IPS-20b (cell line): ENCODE measurements around the gene AKT1S1.
A peak's percentile ranks its signal among the peaks of the same experiment; 100 is the strongest.

Experiments used
- H3K27ac ChIP-seq: one replicate; pipeline ENCODE4 v1.5.1; 2013; ENCODE audit warnings: low read length
- H3K27me3 ChIP-seq: 2 replicates; pipeline ENCODE4 v1.6.1; 2013; ENCODE audit warnings: mild to moderate bottlenecking, low read length, inconsistent platforms; ENCODE audit not compliant: insufficient read depth
- H3K36me3 ChIP-seq: 2 replicates; pipeline ENCODE4 v1.6.1; 2013; ENCODE audit warnings: low read depth, mild to moderate bottlenecking, inconsistent platforms, low read length, moderate library complexity; ENCODE audit not compliant: insufficient read depth
- H3K4me1 ChIP-seq: 2 replicates; pipeline ENCODE4 v1.6.1; 2013; ENCODE audit warnings: mild to moderate bottlenecking, control low read depth, inconsistent platforms, low read length, moderate library complexity; ENCODE audit not compliant: insufficient read depth
- H3K4me3 ChIP-seq: 2 replicates; pipeline ENCODE4 v1.5.1; 2013; ENCODE audit warnings: mild to moderate bottlenecking, low read length, inconsistent platforms
- H3K9ac ChIP-seq: 2 replicates; pipeline ENCODE4 v1.6.1; 2013; ENCODE audit warnings: low read depth, mild to moderate bottlenecking, inconsistent platforms, low read length, moderate library complexity
- H3K9me3 ChIP-seq: 2 replicates; pipeline ENCODE4 v1.6.1; 2013; ENCODE audit warnings: mild to moderate bottlenecking, low read depth, low read length, inconsistent platforms; ENCODE audit not compliant: insufficient read depth

The AKT1S1 gene

GRCh38 chr19:49896863-49897621 lies 19.9 kb upstream of the AKT1S1 start, which contains the start of gene IL4I1:
IL4I1 (minus strand) TSS chr19:49896887; CDS start chr19:49896160, 727 bp downstream.
- H3K4me3 ChIP-seq = no peak within 1 kb of the TSS
- no peaks in the 10 kb centered on the region for H3K9me3 ChIP-seq
- no peak within 1 kb of the TSS for H3K9ac ChIP-seq
- no peaks in the 10 kb centered on the region for H3K4me1 ChIP-seq
- peaks cover 7% of the 10 kb centered on the region for H3K27me3 ChIP-seq
- no peaks in the 10 kb centered on the region for H3K36me3 ChIP-seq
- no peak within 1 kb of the TSS for H3K27ac ChIP-seq

- Histone ChIP-seq H3K27ac (no peak overlapping the region), H3K4me3 (no peak overlapping the region), H3K4me1 (no peaks in the 10 kb centered on the region), H3K27me3 (peaks cover 17% of the 10 kb centered on the region), H3K9me3 (no peaks in the 10 kb centered on the region), H3K9ac (no peak overlapping the region), H3K36me3 (no peaks in the 10 kb centered on the region)
Observed at GRCh38 chr19:49895566-49896297, 18.6 kb upstream of the AKT1S1 start.

- no peaks in the 10 kb centered on the region for H3K36me3 ChIP-seq
- no peak overlapping the region for H3K27ac ChIP-seq
- no peak overlapping the region for H3K9ac ChIP-seq
- no peaks in the 10 kb centered on the region for H3K4me1 ChIP-seq
- H3K9me3 ChIP-seq = no peaks in the 10 kb centered on the region
- no peak overlapping the region for H3K4me3 ChIP-seq
- peaks cover 17% of the 10 kb centered on the region for H3K27me3 ChIP-seq
Observed at GRCh38 chr19:49894879-49895565, 17.9 kb upstream of the AKT1S1 start.

- H3K27me3 ChIP-seq = peaks cover 24% of the 10 kb centered on the region
- H3K9me3 ChIP-seq = no peaks in the 10 kb centered on the region; the same call in 1 of the 2 replicates
- no peak overlapping the region for H3K9ac ChIP-seq
- no peaks in the 10 kb centered on the region for H3K36me3 ChIP-seq
- H3K27ac ChIP-seq = no peak overlapping the region
- H3K4me1 ChIP-seq = no peaks in the 10 kb centered on the region
- no peak overlapping the region for H3K4me3 ChIP-seq
Observed at GRCh38 chr19:49894011-49894664, 17.0 kb upstream of the AKT1S1 start.

- H3K9ac ChIP-seq = no peak overlapping the region
- no peaks in the 10 kb centered on the region; the same call in 1 of the 2 replicates for H3K9me3 ChIP-seq
- no peak overlapping the region for H3K4me3 ChIP-seq
- no peaks in the 10 kb centered on the region for H3K36me3 ChIP-seq
- H3K4me1 ChIP-seq = no peaks in the 10 kb centered on the region
- no peak overlapping the region for H3K27ac ChIP-seq
- H3K27me3 ChIP-seq = peaks cover 30% of the 10 kb centered on the region
Observed at GRCh38 chr19:49892716-49893115, 15.6 kb upstream of the AKT1S1 start.

- Histone ChIP-seq H3K4me1 (no peaks in the 10 kb centered on the region), H3K27ac (no peak overlapping the region), H3K36me3 (0 out of 2 replicates have a peak, but pooled peaks cover 4% of the 10 kb centered on the region), H3K4me3 (no peak overlapping the region), H3K9me3 (no peaks in the 10 kb centered on the region; the same call in 1 of the 2 replicates), H3K27me3 (peaks cover 30% of the 10 kb centered on the region), H3K9ac (0 out of 2 replicates have a peak overlapping the region, but pooled peaks have one; percentile 11)
Observed at GRCh38 chr19:49891393-49891792, 14.2 kb upstream of the AKT1S1 start.

- Histone ChIP-seq H3K36me3 (0 out of 2 replicates have a peak, but pooled peaks cover 6% of the 10 kb centered on the region), H3K9ac (0 out of 2 replicates have a peak overlapping the region, but pooled peaks have one; percentile 11)
Observed at GRCh38 chr19:49890349-49891311, 13.5 kb upstream of the AKT1S1 start.

GRCh38 chr19:49889687-49890348 lies 12.7 kb upstream of the AKT1S1 start:
- H3K27me3 ChIP-seq = peaks cover 30% of the 10 kb centered on the region
- peak overlapping the region; percentile 56; the same call in 1 of the 2 replicates for H3K4me3 ChIP-seq
- no peaks in the 10 kb centered on the region; the same call in 1 of the 2 replicates for H3K9me3 ChIP-seq
- no peaks in the 10 kb centered on the region for H3K4me1 ChIP-seq
- no peak overlapping the region for H3K27ac ChIP-seq
- H3K36me3 ChIP-seq = peaks cover 13% of the 10 kb centered on the region
- no peak overlapping the region for H3K9ac ChIP-seq

More at GRCh38 chr19:49890349-49891311, 13.5 kb upstream of the AKT1S1 start:
- Histone ChIP-seq H3K27me3 (peaks cover 30% of the 10 kb centered on the region), H3K27ac (no peak overlapping the region), H3K4me3 (peak overlapping the region; percentile 56; the same call in 1 of the 2 replicates), H3K4me1 (no peaks in the 10 kb centered on the region), H3K9me3 (no peaks in the 10 kb centered on the region; the same call in 1 of the 2 replicates)

GRCh38 chr19:49889038-49889686 lies 12.0 kb upstream of the AKT1S1 start:
- Histone ChIP-seq H3K4me1 (no peaks in the 10 kb centered on the region), H3K27me3 (peaks cover 30% of the 10 kb centered on the region), H3K9me3 (no peaks in the 10 kb centered on the region; the same call in 1 of the 2 replicates), H3K27ac (no peak overlapping the region), H3K4me3 (no peak overlapping the region), H3K9ac (no peak overlapping the region), H3K36me3 (peaks cover 19% of the 10 kb centered on the region)

GRCh38 chr19:49888510-49888824 lies 11.3 kb upstream of the AKT1S1 start:
- Histone ChIP-seq H3K4me3 (no peak overlapping the region), H3K9ac (no peak overlapping the region), H3K4me1 (no peaks in the 10 kb centered on the region), H3K27me3 (peaks cover 30% of the 10 kb centered on the region), H3K27ac (no peak overlapping the region), H3K36me3 (peaks cover 26% of the 10 kb centered on the region), H3K9me3 (no peaks in the 10 kb centered on the region; the same call in 1 of the 2 replicates)
